GM15510 (cell line): ENCODE results near the gene DEPDC5.

Experiments used
- POLR2A ChIP-seq: IDR thresholded peaks from 3 replicates; pipeline ENCODE4 v1.6.1; 2011; ENCODE audit warnings: borderline replicate concordance; ENCODE audit not compliant: insufficient read length; ENCODE audit errors: extremely low read depth

The DEPDC5 gene

DNA sequence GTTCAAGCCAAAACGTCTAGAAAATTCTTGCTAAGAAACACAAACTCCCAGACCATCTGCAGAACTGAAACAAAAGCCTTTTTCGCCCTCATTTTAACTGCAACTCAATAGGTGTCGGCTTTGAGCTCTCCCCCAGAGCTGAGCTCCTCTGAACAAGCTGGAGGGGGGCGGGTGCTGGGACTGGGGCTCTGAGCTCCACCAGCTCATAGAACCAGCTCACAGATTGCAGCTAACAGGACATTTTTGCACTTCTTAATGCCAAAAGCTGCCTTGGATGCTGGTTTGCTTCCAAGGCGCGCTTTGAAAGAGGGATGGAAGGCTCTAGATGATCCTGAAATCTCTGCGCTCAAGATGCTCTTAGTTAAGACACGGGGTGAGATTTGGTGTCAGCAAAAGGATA is 184.5 kb downstream of the DEPDC5 start:
- TF ChIP-seq POLR2A: no peak

DNA sequence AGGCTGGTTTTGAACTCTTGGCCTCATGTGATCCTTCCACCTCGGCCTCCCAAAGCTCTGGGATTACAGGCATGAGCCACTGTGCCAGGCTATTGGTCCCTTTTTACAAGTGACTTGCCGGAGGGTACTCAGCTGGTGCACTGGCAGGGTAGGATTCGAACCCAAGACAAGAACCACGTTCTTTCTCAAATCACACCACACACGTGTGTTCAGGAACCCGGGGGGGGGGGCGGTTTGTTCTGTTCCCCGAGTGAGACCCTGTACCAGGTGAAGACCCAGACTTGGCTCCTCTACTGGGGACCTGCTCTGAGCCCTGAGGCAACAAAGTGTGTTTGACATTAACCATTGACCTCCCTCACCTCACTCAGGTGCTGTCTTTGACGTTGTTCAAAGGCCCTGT is 186.7 kb downstream of the DEPDC5 start:
- no peak for TF ChIP-seq POLR2A

DNA sequence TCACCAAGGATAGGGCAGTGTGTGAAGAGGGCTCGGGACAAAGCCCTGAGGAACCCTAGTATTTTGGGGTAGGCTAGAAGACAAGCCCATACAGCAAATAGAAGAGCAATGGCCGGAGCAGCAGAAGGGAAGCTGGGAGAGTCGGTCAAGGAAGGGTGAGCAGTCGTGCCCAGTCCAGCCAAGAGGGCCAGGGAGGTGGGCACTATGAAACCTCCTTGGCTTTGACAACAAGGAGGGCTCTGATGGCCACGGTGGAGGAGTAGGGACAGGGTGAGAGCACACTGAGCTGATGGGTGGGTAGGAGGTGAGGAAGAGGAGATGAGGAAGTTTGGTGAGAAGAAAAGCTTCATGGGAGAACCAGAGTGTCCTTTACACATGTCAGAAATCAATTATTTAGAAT is 188.3 kb downstream of the DEPDC5 start:
- no peak for TF ChIP-seq POLR2A

DNA sequence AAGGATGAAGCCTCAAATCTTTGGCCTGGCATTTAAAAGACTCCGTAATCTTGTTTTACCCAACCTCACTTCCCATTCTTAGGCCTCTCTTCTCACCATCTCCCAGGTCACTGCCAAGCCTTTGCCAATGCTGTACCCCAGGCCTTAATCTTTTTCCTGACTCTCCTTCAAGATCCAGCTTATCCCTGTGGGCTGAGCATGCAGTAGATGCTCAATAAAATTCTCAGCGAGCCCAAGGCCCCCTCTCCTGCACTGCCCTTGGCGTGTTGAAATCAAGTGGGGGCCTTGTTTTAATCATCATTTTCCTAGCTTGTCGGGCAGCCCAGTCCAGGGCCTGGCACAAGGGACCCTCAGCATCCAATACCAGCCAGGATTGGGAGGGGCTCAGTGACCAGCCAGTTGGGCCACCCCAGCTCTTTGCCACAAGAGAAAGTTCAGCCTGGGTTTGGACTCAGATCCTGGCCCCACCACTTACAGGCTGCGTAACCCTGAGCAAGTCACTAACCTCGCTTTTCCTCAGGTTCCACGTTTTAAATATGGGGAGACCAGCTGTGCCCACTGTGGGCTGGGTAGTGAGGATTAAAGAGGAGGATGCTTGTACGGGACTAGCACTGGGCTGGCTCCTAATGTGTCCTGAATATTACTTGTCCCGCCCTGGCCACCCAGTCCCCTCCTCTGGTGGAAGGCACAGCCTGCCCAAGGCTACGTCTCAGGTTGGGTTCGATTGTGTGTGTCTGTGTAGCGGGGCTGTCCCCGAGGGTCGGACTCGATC is 189.6 kb downstream of the DEPDC5 start:
- peak; percentile 29 for TF ChIP-seq POLR2A

DNA sequence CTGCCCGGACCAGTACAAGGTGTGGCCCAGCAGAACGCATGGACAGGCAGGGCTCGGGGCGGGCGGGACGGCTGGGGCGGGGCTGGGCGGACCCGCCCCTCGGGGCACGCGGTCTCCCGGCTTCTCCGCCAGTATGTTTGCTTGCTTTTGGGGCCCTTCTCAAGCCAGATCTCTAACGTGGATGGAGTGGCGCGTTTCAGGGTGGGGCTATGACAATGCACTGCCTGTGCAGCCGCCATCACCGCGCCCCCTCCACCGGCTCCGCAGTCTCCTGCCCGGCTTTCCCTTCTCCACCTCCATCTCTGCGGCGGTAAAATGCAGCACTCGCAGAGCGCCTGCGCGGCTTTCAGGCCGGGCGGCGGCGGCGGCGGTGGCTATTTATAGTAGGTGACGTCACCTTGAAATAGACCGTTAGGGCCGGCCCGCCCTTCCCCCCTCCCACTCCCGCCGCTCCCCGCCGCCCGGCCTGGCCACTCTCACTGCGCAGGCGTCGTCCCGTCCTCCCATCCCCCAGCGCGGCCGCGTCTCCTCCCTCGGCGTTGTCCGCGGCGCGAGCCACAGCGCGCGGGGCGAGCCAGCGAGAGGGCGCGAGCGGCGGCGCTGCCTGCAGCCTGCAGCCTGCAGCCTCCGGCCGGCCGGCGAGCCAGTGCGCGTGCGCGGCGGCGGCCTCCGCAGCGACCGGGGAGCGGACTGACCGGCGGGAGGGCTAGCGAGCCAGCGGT is 190.3 kb downstream of the DEPDC5 start, which contains the start of gene YWHAH:
YWHAH (plus strand) TSS at position 558 of the 722 bp plus-strand sequence. CDS start 199 bp downstream, outside the sequence.
- TF ChIP-seq POLR2A: peak; percentile 97

DNA sequence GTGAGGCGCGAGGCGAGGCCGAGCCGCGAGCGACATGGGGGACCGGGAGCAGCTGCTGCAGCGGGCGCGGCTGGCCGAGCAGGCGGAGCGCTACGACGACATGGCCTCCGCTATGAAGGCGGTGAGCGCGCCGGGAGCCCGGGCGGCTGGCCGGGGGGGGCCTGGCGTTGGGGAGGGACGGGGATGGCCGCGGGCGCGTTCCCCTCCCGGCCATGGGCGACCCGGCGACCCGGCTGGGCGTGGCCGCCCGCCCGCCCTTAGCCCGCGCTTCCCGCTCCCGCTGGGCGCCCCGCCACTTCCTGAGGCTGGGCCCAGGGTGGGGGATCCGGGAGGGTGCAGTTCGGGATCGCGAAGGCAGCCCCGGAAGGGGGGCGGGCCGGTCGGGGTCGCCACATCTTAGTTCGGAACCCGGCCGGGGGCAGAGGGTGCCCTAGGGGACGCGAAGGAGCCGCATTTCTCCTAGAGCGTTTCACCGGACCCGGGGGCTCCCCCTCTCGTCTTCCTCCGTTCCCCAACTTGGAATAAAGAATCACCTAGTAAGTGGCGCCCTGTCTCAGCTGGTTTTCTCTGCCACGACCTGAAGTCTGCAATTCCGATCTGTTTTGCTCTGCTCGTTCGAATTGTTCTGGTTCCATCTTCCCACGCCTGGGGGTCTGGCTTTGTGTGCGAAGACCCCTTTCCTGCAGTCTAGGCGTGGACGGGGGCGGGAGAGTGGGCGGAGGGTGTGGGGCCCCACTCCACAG is 191.1 kb downstream of the DEPDC5 start:
- TF ChIP-seq POLR2A: no peak

DNA sequence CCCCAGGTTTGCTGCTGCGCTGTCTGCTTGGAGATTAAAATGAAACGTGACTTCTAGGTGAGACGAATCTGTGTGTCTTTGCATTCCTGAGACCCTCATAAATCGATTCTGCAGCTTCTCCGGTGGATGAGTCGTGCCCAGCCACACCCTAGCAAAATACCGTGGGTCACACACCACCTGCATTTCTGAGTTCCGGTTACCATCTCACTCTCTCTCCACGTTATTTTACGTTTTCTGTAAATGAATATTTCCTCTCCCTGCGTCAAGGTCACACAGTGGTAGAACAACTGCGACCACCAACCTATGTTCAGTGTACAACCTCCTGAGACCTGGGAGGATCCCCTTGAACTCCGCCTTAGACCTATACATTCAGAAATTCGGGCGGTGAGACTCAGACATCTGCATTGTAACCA is 191.6 kb downstream of the DEPDC5 start:
- TF ChIP-seq POLR2A: no peak

DNA sequence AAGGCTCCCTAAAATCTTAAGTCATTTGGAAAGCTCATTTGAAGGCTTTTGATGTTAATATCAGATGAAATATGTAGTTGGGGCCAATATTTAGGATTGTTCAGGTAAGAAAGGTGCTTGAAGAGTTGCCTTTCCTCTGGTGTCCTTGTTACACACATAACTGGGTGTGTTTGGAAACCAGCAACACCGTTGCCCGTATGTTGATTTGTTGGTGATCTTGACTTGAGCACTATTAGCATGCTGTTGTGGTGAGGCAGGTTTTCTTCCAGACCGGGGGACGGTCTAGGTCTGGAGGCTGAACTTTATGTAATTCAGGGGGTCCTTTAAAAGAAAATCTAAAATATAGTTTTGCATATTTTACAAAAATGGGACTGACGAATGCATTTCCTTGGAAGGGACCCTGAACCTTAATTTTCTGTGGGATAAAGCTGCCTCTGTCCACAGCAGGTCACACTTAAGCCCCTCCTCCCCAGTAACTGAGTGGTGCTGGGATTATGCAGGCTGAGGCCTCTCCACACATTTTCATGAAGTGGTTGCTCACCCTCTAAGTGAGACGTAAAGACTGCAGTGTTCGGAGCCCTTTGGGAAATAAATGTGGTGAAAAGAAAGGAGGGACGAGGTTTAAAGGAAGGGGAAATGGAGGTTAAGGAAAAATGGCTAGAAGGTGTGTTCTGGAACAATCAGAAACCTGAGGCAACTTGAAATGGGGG is 192.3 kb downstream of the DEPDC5 start:
- no peak for TF ChIP-seq POLR2A

DNA sequence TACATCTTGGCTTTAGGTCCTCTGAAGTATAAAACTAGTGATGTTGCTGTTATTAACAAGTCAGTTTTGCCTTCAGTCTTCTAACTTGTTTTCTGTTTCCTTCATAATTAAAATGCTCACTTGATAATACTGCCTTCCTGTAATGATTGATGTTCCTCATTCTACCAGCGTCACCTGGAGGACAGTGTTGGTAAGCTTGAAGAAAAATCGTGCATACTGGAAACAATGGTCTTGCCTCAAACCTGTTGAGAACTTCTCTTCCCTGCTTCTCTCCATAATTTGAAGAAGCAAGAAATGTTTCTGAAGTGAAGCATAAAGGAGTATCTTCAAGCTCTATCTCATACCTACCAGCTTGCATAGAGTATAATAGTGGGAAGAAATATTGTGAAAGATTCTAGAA is 193.5 kb downstream of the DEPDC5 start:
- no peak for TF ChIP-seq POLR2A

DNA sequence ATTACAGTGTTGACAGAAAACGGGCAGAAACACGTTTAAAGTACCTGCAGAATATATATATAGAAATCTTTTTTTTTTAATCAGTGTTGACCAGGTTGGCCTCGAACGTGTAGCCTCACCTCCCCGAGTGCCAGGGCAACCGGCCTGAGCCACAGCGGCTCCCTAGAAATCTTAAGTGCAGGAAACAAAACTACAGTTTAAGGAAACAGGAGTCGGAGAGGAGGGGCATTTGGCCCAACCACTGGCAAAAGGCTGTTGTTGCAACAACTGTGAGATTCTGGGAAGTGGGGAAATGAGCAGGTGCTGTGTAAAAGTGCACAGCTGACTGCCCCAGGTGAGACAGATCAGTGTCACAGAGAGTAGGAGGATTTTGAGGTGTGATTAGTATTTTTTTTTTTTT is 194.2 kb downstream of the DEPDC5 start:
- no peak for TF ChIP-seq POLR2A

DNA sequence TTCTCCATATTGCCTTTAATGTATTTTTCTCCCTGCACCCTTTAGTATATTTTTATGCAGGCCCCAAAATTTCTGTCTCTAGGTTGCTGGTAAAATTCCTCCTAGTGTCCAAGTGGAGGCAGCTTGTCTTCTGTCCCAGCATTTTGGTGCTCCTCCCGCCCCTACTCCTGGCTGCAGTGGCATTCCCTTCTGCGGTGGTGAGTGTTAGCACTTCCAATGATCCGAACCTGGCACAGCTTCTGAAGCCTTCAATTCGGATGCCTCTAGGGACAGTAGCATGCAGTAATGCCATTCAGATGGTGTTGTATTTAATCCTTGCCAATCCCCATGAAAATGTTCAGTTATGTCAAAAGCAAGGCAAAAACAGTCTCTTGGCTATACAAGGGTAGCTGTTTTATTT is 196.4 kb downstream of the DEPDC5 start:
- TF ChIP-seq POLR2A: no peak

DNA sequence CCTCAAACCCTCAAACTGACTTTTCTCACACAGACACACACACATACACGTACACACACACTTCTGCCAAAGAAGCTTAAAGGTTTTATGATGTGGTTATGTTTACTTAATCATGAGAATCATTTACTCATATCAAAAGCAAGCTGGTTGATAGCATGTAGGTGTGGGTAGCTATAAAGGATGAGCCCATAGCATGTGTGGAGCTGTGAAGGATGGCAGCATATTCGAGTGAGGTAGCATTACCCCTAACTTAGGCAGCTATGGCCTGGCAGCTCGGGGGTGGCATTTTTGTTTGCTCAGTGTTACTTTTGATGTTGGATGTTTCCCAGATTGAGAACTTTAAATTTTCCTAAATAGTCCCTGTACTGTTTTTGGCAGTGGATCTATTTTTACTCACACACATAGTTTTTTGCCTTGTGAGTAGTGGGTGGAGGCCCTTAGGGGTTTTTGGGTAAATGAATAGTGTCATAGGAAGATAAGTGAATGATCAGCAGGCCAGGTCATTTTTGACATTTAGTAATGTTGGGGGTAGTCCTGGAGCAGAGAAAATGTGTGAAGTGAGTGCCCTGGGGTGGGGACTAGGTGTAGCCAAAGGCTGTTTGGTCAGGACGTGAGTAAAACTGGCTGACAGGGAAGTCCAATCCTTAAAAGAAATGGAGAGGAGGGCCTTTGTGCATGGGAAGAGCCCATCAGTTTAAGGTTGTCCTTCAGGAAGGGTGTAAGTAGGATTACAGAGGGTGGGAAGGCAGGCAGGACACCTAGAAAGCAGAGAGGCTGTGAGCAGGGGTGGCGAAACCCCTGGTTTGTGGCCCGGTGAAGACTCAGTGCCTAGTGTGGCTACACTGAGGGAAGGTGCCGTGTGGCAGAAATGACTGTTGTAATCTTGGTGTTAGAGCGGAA is 197.6 kb downstream of the DEPDC5 start:
- no peak for TF ChIP-seq POLR2A

DNA sequence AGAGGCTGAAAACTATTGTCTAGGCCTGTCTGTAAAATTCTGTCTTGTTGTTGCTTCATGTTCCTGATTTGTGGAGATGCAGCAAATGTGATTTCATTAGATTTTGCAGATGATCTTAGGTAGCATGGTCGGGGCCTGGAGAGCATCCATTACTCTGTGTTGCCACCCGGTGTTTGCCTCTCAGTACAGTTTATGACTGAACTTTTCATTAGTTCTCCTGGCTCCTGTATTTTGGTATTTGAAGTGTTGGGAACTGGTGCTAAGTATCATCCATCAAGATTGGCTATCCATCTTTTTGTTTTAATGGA is 198.2 kb downstream of the DEPDC5 start:
- TF ChIP-seq POLR2A: no peak

DNA sequence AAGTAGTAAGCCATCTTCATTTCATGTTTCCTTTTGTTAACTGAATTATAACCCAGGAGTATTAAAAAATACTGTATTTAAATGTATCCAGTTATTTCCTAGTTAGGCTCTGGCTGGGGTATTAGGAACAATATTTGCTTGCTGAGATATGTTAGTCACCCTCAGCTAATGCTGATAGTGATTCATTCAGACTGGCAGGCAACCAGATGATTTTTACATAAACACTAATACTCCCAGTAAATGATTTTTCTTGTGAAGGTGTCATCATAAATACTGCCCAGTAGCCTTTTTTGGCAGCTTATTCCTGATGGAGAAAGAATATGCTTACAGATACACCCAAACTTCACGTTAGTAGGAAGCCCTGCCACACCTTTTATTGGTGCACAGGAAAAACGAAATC is 198.7 kb downstream of the DEPDC5 start:
- TF ChIP-seq POLR2A: no peak
